Measurements from ENCODE around the gene WASL.

- no peak for TF ChIP-seq CTCF (IDR thresholded peaks at IDR 0.05)
- no peak for TF ChIP-seq POLR2A (IDR thresholded peaks at IDR 0.05)
- TF ChIP-seq POLR2AphosphoS5 (IDR thresholded peaks at IDR 0.05), result no peak
- TF ChIP-seq EP300 (IDR thresholded peaks at IDR 0.05), result no peak
These were observed 22.5 kb upstream of the WASL start for GRCh38 chr7:123771256-123771655.
